ENCODE measurements around the gene ANKS4B.

- TF ChIP-seq CTCF (conservative IDR thresholded peaks at IDR 0.05; ENCODE audit: low read depth in 2 of 2) = no peak
- TF ChIP-seq POLR2AphosphoS5 (IDR thresholded peaks at IDR 0.05; ENCODE audit: low read depth) = no peak
- TF ChIP-seq EZH2 (IDR thresholded peaks at IDR 0.05; ENCODE audit: low read depth, unreplicated experiment) = no peak
- TF ChIP-seq ZNF331 (CRISPR knock-in tag; IDR thresholded peaks at IDR 0.05; ENCODE audit: low read depth) = no peak
- TF ChIP-seq JUNB (IDR thresholded peaks at IDR 0.05; ENCODE audit: unreplicated experiment) = no peak
- TF ChIP-seq, protein P1, sequence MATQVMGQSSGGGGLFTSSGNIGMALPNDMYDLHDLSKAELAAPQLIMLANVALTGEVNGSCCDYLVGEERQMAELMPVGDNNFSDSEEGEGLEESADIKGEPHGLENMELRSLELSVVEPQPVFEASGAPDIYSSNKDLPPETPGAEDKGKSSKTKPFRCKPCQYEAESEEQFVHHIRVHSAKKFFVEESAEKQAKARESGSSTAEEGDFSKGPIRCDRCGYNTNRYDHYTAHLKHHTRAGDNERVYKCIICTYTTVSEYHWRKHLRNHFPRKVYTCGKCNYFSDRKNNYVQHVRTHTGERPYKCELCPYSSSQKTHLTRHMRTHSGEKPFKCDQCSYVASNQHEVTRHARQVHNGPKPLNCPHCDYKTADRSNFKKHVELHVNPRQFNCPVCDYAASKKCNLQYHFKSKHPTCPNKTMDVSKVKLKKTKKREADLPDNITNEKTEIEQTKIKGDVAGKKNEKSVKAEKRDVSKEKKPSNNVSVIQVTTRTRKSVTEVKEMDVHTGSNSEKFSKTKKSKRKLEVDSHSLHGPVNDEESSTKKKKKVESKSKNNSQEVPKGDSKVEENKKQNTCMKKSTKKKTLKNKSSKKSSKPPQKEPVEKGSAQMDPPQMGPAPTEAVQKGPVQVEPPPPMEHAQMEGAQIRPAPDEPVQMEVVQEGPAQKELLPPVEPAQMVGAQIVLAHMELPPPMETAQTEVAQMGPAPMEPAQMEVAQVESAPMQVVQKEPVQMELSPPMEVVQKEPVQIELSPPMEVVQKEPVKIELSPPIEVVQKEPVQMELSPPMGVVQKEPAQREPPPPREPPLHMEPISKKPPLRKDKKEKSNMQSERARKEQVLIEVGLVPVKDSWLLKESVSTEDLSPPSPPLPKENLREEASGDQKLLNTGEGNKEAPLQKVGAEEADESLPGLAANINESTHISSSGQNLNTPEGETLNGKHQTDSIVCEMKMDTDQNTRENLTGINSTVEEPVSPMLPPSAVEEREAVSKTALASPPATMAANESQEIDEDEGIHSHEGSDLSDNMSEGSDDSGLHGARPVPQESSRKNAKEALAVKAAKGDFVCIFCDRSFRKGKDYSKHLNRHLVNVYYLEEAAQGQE (IDR thresholded peaks at IDR 0.05; ENCODE audit: unreplicated experiment) = no peak
- TF ChIP-seq EZH2phosphoT487 (IDR thresholded peaks at IDR 0.05; ENCODE audit: unreplicated experiment) = no peak
- TF ChIP-seq CREB1 (CRISPR knock-in tag; IDR thresholded peaks at IDR 0.05; ENCODE audit: low read depth) = no peak
- TF ChIP-seq ETS1 (IDR thresholded peaks at IDR 0.05) = no peak
- no peak for TF ChIP-seq STAT1 (IDR thresholded peaks at IDR 0.05; ENCODE audit: unreplicated experiment)
Measured at GRCh38 chr16:21277045-21277926, 43.8 kb downstream of the ANKS4B start.

Data from GM23338 (cell line).